SK-N-SH (cell line): Measurements from ENCODE around the gene ACSF3. TPM values are rescaled to one million over a fixed set of nuclear protein-coding genes. Genes with fewer than 3 reads are reported as not detected.

Experiments used
- CTCF ChIA-PET: fragments of 300-600, 350-600 bp; formaldehyde crosslinking; extraction: SDS; loops from one replicate; lab custom pipeline; 2021; lab: Yijun Ruan, JAX
- POLR2A ChIA-PET: fragments of 350-600 bp; sonication (Branson Sonifier 250); formaldehyde crosslinking; extraction: SDS; loops from one replicate; lab custom pipeline; 2020; ENCODE audit warnings: antibody characterized with exemption, inconsistent platforms; lab: Yijun Ruan, JAX
- DNase-seq: peaks from one replicate; pipeline ENCODE4 v3.0.0; 2012
- H2AFZ ChIP-seq: fragments of 200-600 bp; sonication (generic); 2 replicates; pipeline ENCODE4 v1.8.1; 2016; ENCODE audit warnings: antibody characterized with exemption, mild to moderate bottlenecking, low read depth
- H3F3A ChIP-seq: fragments of 200-600 bp; sonication (generic); replicated peaks from 2 replicates; pipeline ENCODE3; 2016; ENCODE audit warnings: antibody characterized with exemption, mild to moderate bottlenecking; ENCODE audit not compliant: insufficient read depth
- H3K27ac ChIP-seq, 2 experiments: fragments of 200-500 bp in 1 of 2; fragments of 200-600 bp in 1 of 2; sonication (Bioruptor generic) in 1 of 2; sonication (generic), shearing (Covaris generic) in 1 of 2; 2 replicates each; pipeline versions ENCODE4 v1.5.1 to v1.6.1; 2014 to 2016; ENCODE audit warnings: low read depth in 2 of 2, inconsistent platforms in 1 of 2, low read length in 1 of 2, mild to moderate bottlenecking in 1 of 2, mixed read lengths in 1 of 2
- H3K27me3 ChIP-seq: fragments of 200-600 bp; sonication (generic), shearing (Covaris generic); 2 replicates; pipeline ENCODE4 v1.6.1; 2016; ENCODE audit warnings: mixed run types; ENCODE audit not compliant: insufficient read depth
- H3K36me3 ChIP-seq, 2 experiments: fragments of 200-500 bp in 1 of 2; fragments of 200-600 bp in 1 of 2; sonication (Bioruptor generic) in 1 of 2; sonication (generic) in 1 of 2; replicated peaks in 1 of 2; 2 replicates each; pipeline versions ENCODE3 to v1.5.1; 2014 to 2016; ENCODE audit warnings: low read length in 1 of 2, mild to moderate bottlenecking in 1 of 2; ENCODE audit not compliant: insufficient read depth in 2 of 2, control insufficient read depth in 1 of 2
- H3K4me1 ChIP-seq, 2 experiments: fragments of 200-500 bp in 1 of 2; fragments of 200-600 bp in 1 of 2; sonication (Bioruptor generic) in 1 of 2; sonication (generic), shearing (Covaris generic) in 1 of 2; 2 replicates each; pipeline versions ENCODE4 v1.5.1 to v1.6.1; 2014 to 2016; ENCODE audit warnings: low read depth in 1 of 2, low read length in 1 of 2, mixed run types in 1 of 2; ENCODE audit not compliant: insufficient read depth in 2 of 2, control insufficient read depth in 1 of 2
- H3K4me2 ChIP-seq: fragments of 200-600 bp; sonication (generic), shearing (Covaris generic); 2 replicates; pipeline ENCODE4 v1.6.1; 2017; ENCODE audit warnings: mixed run types
- H3K4me3 ChIP-seq, 2 experiments: fragments of 200-500 bp in 1 of 2; fragments of 200-600 bp in 1 of 2; sonication (Bioruptor generic) in 1 of 2; sonication (generic), shearing (Covaris generic) in 1 of 2; 2 replicates each; pipeline versions ENCODE4 v1.5.1 to v1.8.1; 2014 to 2016; ENCODE audit warnings: low read depth in 2 of 2, inconsistent platforms in 1 of 2, low read length in 1 of 2, mild to moderate bottlenecking in 1 of 2, mixed read lengths in 1 of 2, moderate library complexity in 1 of 2
- H3K79me2 ChIP-seq: fragments of 200-600 bp; sonication (generic); 2 replicates; pipeline ENCODE4 v1.8.1; 2017; ENCODE audit warnings: mild to moderate bottlenecking; ENCODE audit not compliant: insufficient read depth
- H3K9ac ChIP-seq: fragments of 200-600 bp; sonication (generic); 2 replicates; pipeline ENCODE4 v1.6.1; 2017; ENCODE audit warnings: mixed run types
- H3K9me2 ChIP-seq: fragments of 200-600 bp; sonication (generic); 2 replicates; pipeline ENCODE4 v1.6.1; 2017; ENCODE audit warnings: mixed run types
- H3K9me3 ChIP-seq: fragments of 200-600 bp; sonication (generic); 2 replicates; pipeline ENCODE4 v1.6.1; 2017; ENCODE audit warnings: mixed run types, mild to moderate bottlenecking, moderate library complexity
- H4K20me1 ChIP-seq: fragments of 200-600 bp; sonication (generic); 2 replicates; pipeline ENCODE4 v1.6.1; 2017; ENCODE audit warnings: mild to moderate bottlenecking, mixed run types; ENCODE audit not compliant: insufficient read depth
- ELF1 ChIP-seq: IDR thresholded peaks from 2 replicates; pipeline ENCODE4 v1.4.0; 2012
- FOXJ3 ChIP-seq: sonication (generic); formaldehyde crosslinking; IDR thresholded peaks from 2 replicates; pipeline ENCODE4 v1.5.1; 2020; ENCODE audit warnings: mild to moderate bottlenecking, missing genetic modification reagents
- FOXM1 ChIP-seq: IDR thresholded peaks from 2 replicates; pipeline ENCODE4 v1.4.0; 2012; ENCODE audit warnings: low read depth, mild to moderate bottlenecking
- GABPA ChIP-seq: IDR thresholded peaks from 2 replicates; pipeline ENCODE4 v1.4.0; 2012; ENCODE audit warnings: low read depth, mild to moderate bottlenecking
- GATA2 ChIP-seq: sonication (generic); formaldehyde crosslinking; IDR thresholded peaks from 2 replicates; pipeline ENCODE4 v1.5.0; 2020; ENCODE audit warnings: mild to moderate bottlenecking, missing genetic modification reagents
- MEF2A ChIP-seq: IDR thresholded peaks from 2 replicates; pipeline ENCODE4 v1.4.0; 2012; ENCODE audit warnings: low read depth, borderline replicate concordance
- MXI1 ChIP-seq: IDR thresholded peaks from 2 replicates; pipeline ENCODE4 v1.6.1; 2012; ENCODE audit warnings: mild to moderate bottlenecking, low read depth, low read length, improper control_type of control experiment
- POLR2AphosphoS5 ChIP-seq: IDR thresholded peaks from 2 replicates; pipeline ENCODE4 v1.6.1; 2012; ENCODE audit warnings: low read depth, low read length
- RAD21 ChIP-seq: IDR thresholded peaks from 2 replicates; pipeline ENCODE4 v1.6.1; 2012; ENCODE audit warnings: mild to moderate bottlenecking, low read length
- TEAD4 ChIP-seq: IDR thresholded peaks from 2 replicates; pipeline ENCODE4 v1.4.0; 2012; ENCODE audit warnings: mild to moderate bottlenecking, borderline replicate concordance; ENCODE audit not compliant: insufficient read depth
- WGBS: methylation state at CpG from one replicate; pipeline ENCODE4 v1.1.6; 2017; ENCODE audit warnings: low lambda C conversion rate; 5-methylcytosine and 5-hydroxymethylcytosine counted together
- polyA plus RNA-seq, 3 experiments: library from polyadenylated mRNA; depleted of rRNA; stranded (reverse); fragments of >200 nt; gene quantifications; 2 replicates each; pipeline ENCODE4 v1.2.3, GENCODE V29; 2012
- TF ChIP-seq, protein P1 (sequence below): IDR thresholded peaks from 2 replicates; pipeline ENCODE4 v1.6.1; 2012; ENCODE audit warnings: mild to moderate bottlenecking, low read depth, low read length, moderate library complexity
- TF ChIP-seq, protein P2 (sequence below): fragments of 150-350 bp; IDR thresholded peaks from 2 replicates; pipeline ENCODE4 v1.6.1; 2016; ENCODE audit warnings: mild to moderate bottlenecking, low read depth, low read length

Gene ACSF3
- polyA plus RNA-seq, 1 of the 3 experiments (the other 2 are of a cell fraction), result 18.8 TPM

DNA sequence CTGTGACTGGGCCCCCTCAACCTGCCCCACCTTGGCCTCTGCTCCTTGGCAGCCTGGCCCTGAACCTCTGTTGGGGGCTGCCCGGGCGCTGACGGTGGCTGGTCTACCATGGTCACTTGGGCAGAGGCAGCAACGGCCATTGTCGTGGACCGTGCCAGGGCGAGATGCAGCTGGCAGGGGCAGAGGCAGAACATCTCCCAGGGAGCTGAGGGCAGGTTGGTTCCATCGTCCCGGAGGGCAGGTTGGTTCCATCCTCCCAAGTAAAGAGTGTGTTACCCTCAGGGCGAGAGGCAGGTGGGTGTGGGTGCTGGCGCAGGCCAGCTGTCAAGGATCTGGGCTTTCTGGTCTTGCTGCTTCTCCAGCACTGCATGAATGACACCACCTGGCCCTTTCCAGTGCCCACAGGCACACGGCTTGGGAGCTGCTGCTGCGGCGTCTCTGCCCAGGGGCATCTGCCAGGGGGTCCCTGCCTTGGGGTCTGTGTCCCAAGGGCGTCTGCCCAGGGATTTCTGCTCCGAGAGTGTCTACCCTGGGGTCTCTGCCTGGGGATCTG, 12.0 kb downstream of the ACSF3 start:
- no peaks in the 10 kb centered on the region for H4K20me1 ChIP-seq
- no peak overlapping the region for H2AFZ ChIP-seq
- no peak for DNase-seq
- no peaks in the 10 kb centered on the region for H3K27me3 ChIP-seq
- H3F3A ChIP-seq, result no peaks in the 10 kb centered on the region
- H3K9me3 ChIP-seq, result no peaks in the 10 kb centered on the region
- WGBS, result 83% methylated on average over 9 of the region's 16 CpGs
- no peaks in the 10 kb centered on the region for H3K9me2 ChIP-seq
- no peaks in the 10 kb centered on the region for H3K4me1 ChIP-seq
- H3K27ac ChIP-seq, result no peak overlapping the region
- H3K4me2 ChIP-seq, result no peak overlapping the region
- TF ChIP-seq, protein P1, sequence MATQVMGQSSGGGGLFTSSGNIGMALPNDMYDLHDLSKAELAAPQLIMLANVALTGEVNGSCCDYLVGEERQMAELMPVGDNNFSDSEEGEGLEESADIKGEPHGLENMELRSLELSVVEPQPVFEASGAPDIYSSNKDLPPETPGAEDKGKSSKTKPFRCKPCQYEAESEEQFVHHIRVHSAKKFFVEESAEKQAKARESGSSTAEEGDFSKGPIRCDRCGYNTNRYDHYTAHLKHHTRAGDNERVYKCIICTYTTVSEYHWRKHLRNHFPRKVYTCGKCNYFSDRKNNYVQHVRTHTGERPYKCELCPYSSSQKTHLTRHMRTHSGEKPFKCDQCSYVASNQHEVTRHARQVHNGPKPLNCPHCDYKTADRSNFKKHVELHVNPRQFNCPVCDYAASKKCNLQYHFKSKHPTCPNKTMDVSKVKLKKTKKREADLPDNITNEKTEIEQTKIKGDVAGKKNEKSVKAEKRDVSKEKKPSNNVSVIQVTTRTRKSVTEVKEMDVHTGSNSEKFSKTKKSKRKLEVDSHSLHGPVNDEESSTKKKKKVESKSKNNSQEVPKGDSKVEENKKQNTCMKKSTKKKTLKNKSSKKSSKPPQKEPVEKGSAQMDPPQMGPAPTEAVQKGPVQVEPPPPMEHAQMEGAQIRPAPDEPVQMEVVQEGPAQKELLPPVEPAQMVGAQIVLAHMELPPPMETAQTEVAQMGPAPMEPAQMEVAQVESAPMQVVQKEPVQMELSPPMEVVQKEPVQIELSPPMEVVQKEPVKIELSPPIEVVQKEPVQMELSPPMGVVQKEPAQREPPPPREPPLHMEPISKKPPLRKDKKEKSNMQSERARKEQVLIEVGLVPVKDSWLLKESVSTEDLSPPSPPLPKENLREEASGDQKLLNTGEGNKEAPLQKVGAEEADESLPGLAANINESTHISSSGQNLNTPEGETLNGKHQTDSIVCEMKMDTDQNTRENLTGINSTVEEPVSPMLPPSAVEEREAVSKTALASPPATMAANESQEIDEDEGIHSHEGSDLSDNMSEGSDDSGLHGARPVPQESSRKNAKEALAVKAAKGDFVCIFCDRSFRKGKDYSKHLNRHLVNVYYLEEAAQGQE, result no peak
- TF ChIP-seq TEAD4 (no peak), FOXJ3 (CRISPR knock-in tag) (no peak), ELF1 (no peak), GATA2 (CRISPR knock-in tag) (no peak), MXI1 (no peak), FOXM1 (no peak), POLR2AphosphoS5 (no peak)
- POLR2A ChIA-PET, result no interaction called here
- no peak overlapping the region for H3K4me3 ChIP-seq
- H3K79me2 ChIP-seq, result no peaks in the 10 kb centered on the region
- no peak overlapping the region for H3K9ac ChIP-seq
- peaks cover 0 to 55% of the 10 kb centered on the region in 2 experiments for H3K36me3 ChIP-seq
- CTCF ChIA-PET, result interaction anchor here (1.2 kb wide), 1 partner anchor 12 kb away, joined by 4 read pairs; the partner anchor contains the start of gene ACSF3

DNA sequence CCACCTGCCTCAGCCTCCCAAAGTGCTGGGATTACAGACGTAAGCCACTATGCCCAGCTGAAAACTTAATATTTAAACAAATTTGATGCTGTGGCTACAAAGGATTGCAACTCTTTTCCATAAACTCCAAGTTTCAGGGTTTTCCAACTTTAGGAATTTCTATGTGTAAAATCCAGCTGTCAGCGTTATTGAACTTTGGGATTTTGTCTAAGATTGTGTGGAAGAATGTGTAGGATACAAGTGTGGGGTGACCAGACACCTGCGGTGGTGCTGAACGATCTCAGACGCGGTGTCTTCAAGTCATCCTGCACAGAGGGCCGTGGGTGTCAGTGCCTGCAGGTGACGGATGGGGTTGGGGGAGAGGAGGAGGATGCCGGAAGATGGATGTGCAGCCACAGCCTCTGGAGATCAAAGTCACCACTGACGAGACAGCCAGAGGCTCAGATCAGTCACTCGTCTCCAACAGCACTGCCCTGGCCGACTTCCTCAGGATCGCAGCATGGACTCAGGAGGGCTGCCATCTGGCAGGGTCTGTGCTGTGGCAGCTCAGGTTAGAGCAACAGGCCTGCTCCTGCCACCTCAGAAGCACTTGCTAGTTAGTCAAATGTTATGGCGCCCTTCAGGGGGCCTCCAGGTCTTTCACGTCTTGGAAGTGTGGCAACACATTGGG, 13.0 kb downstream of the ACSF3 start:
- no peaks in the 10 kb centered on the region for H4K20me1 ChIP-seq
- no peak overlapping the region for H3K9ac ChIP-seq
- no peak overlapping the region for H2AFZ ChIP-seq
- DNase-seq, result no peak
- ChIA-PET CTCF (no interaction called here), POLR2A (no interaction called here)
- H3F3A ChIP-seq, result no peaks in the 10 kb centered on the region
- H3K4me3 ChIP-seq, result no peak overlapping the region
- H3K27ac ChIP-seq, result no peak overlapping the region
- H3K36me3 ChIP-seq, result peaks cover 0 to 52% of the 10 kb centered on the region in 2 experiments
- H3K4me1 ChIP-seq, result no peaks in the 10 kb centered on the region
- H3K4me2 ChIP-seq, result no peak overlapping the region
- H3K27me3 ChIP-seq, result no peaks in the 10 kb centered on the region
- H3K9me3 ChIP-seq, result no peaks in the 10 kb centered on the region
- H3K79me2 ChIP-seq, result no peaks in the 10 kb centered on the region
- no peaks in the 10 kb centered on the region for H3K9me2 ChIP-seq
- TF ChIP-seq GABPA (no peak), RAD21 (no peak), MEF2A (no peak)
- TF ChIP-seq, protein P2, sequence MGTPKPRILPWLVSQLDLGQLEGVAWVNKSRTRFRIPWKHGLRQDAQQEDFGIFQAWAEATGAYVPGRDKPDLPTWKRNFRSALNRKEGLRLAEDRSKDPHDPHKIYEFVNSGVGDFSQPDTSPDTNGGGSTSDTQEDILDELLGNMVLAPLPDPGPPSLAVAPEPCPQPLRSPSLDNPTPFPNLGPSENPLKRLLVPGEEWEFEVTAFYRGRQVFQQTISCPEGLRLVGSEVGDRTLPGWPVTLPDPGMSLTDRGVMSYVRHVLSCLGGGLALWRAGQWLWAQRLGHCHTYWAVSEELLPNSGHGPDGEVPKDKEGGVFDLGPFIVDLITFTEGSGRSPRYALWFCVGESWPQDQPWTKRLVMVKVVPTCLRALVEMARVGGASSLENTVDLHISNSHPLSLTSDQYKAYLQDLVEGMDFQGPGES, result no peak
- TF ChIP-seq, protein P1, result no peak
- 82% methylated on average over 12 of the region's 15 CpGs for WGBS
